DND-41 (cell line): ENCODE data around the gene MAOB.

Source experiments
- ATAC-seq: fragments of 200-7000 bp; cut with Tn5 transposase; 3 replicates; pipeline ENCODE4 v1.9.1; 2021; ENCODE audit warnings: low read depth; ENCODE audit not compliant: insufficient read depth
- DNase-seq: peaks from one replicate; pipeline ENCODE4 v3.0.0-alpha.2; 2020
- H2AFZ ChIP-seq: 2 replicates; pipeline ENCODE4 v1.6.0; 2012; ENCODE audit warnings: low read depth, low read length
- H3K27ac ChIP-seq: 2 replicates; pipeline ENCODE4 v1.5.1; 2012; ENCODE audit warnings: low read length, inconsistent platforms
- H3K27me3 ChIP-seq: fragments of 200-600 bp; sonication (generic); 2 replicates; pipeline ENCODE4 v1.6.0; 2012; ENCODE audit warnings: low read length, mild to moderate bottlenecking, inconsistent platforms; ENCODE audit not compliant: insufficient read depth, poor library complexity
- H3K36me3 ChIP-seq: 2 replicates; pipeline ENCODE4 v1.5.1; 2012; ENCODE audit warnings: low read length, inconsistent platforms; ENCODE audit not compliant: insufficient read depth
- H3K4me1 ChIP-seq: 2 replicates; pipeline ENCODE4 v1.5.1; 2012; ENCODE audit warnings: mild to moderate bottlenecking, low read length; ENCODE audit not compliant: insufficient read depth
- H3K4me2 ChIP-seq: 2 replicates; pipeline ENCODE4 v1.6.0; 2012; ENCODE audit warnings: mild to moderate bottlenecking, moderate library complexity, low read length, inconsistent platforms; ENCODE audit not compliant: insufficient read depth
- H3K4me3 ChIP-seq, 2 experiments: fragments of 200-600 bp in 1 of 2; shearing (Covaris generic) in 1 of 2; 2 replicates each; pipeline ENCODE4 v1.5.1; 2012 to 2016; ENCODE audit warnings: inconsistent platforms in 2 of 2, low read length in 2 of 2, mild to moderate bottlenecking in 2 of 2, low read depth in 1 of 2, moderate library complexity in 1 of 2
- H3K79me2 ChIP-seq: 2 replicates; pipeline ENCODE4 v1.6.0; 2012; ENCODE audit warnings: low read length, inconsistent platforms; ENCODE audit not compliant: insufficient read depth
- H3K9ac ChIP-seq: 2 replicates; pipeline ENCODE4 v1.6.0; 2012; ENCODE audit warnings: low read depth, mild to moderate bottlenecking, inconsistent platforms, low read length, moderate library complexity
- H3K9me3 ChIP-seq: 2 replicates; pipeline ENCODE4 v1.5.1; 2012; ENCODE audit warnings: low read length, moderate library complexity, mild to moderate bottlenecking, inconsistent platforms; ENCODE audit not compliant: insufficient read depth, severe bottlenecking
- H4K20me1 ChIP-seq: 2 replicates; pipeline ENCODE4 v1.6.0; 2012; ENCODE audit warnings: low read length; ENCODE audit not compliant: insufficient read depth
- EZH2 ChIP-seq: IDR thresholded peaks from 3 replicates; pipeline ENCODE4 v1.6.1; 2012; ENCODE audit warnings: borderline replicate concordance, low read depth, mild to moderate bottlenecking, moderate library complexity, low read length, inconsistent platforms; ENCODE audit not compliant: severe bottlenecking
- TF ChIP-seq, protein P1 (sequence below): IDR thresholded peaks from 2 replicates; pipeline ENCODE4 v1.5.1; 2012; ENCODE audit warnings: borderline replicate concordance, low read length, moderate library complexity, mild to moderate bottlenecking; ENCODE audit not compliant: poor library complexity, severe bottlenecking; ENCODE audit errors: extremely low read depth

The MAOB gene

GRCh38 chrX:43720082-43720481, 162.2 kb downstream of the MAOB start:
- no peak overlapping the region for H2AFZ ChIP-seq
- ATAC-seq = no peak
- no peak overlapping the region for H3K4me2 ChIP-seq
- H3K36me3 ChIP-seq = no peaks in the 10 kb centered on the region
- no peaks in the 10 kb centered on the region for H3K79me2 ChIP-seq
- H4K20me1 ChIP-seq = no peaks in the 10 kb centered on the region
- no peaks in the 10 kb centered on the region for H3K9me3 ChIP-seq
- H3K27me3 ChIP-seq = no peaks in the 10 kb centered on the region
- H3K27ac ChIP-seq = no peak overlapping the region
- no peaks in the 10 kb centered on the region for H3K4me1 ChIP-seq
- TF ChIP-seq, protein P1, sequence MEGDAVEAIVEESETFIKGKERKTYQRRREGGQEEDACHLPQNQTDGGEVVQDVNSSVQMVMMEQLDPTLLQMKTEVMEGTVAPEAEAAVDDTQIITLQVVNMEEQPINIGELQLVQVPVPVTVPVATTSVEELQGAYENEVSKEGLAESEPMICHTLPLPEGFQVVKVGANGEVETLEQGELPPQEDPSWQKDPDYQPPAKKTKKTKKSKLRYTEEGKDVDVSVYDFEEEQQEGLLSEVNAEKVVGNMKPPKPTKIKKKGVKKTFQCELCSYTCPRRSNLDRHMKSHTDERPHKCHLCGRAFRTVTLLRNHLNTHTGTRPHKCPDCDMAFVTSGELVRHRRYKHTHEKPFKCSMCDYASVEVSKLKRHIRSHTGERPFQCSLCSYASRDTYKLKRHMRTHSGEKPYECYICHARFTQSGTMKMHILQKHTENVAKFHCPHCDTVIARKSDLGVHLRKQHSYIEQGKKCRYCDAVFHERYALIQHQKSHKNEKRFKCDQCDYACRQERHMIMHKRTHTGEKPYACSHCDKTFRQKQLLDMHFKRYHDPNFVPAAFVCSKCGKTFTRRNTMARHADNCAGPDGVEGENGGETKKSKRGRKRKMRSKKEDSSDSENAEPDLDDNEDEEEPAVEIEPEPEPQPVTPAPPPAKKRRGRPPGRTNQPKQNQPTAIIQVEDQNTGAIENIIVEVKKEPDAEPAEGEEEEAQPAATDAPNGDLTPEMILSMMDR = no peak
- no peak for TF ChIP-seq EZH2
- H3K4me3 ChIP-seq = no peak overlapping the region
- no peak for DNase-seq
- no peak overlapping the region for H3K9ac ChIP-seq

DNA sequence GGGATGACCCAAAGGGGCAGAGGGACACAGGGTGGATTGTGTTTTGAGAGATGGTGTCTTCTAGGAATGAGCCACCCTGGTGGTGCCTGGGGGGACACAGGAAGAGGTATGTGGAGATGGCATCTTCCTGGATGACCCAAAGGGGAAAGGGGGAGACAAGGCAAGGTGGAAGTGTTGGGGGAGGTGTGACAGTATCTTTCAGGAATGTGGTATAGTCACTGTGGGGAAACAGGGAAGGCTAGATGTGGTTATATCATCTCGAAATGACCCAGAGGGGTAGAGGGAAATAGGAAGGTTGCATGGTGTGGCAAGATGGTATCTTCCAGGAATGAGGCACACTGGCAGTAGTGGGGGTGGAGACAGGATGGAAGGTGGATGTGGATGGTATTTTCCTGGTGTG, 163.3 kb downstream of the MAOB start:
- Histone ChIP-seq H3K36me3 (no peaks in the 10 kb centered on the region), H3K9ac (no peak overlapping the region), H3K27ac (no peak overlapping the region), H3K4me3 (no peak overlapping the region), H3K9me3 (no peaks in the 10 kb centered on the region), H2AFZ (no peak overlapping the region), H3K4me1 (no peaks in the 10 kb centered on the region), H4K20me1 (no peaks in the 10 kb centered on the region), H3K27me3 (no peaks in the 10 kb centered on the region), H3K79me2 (no peaks in the 10 kb centered on the region), H3K4me2 (no peak overlapping the region)
- TF ChIP-seq, protein P1 = no peak
- TF ChIP-seq EZH2 = no peak
- DNase-seq (no peak), ATAC-seq (no peak)

DNA sequence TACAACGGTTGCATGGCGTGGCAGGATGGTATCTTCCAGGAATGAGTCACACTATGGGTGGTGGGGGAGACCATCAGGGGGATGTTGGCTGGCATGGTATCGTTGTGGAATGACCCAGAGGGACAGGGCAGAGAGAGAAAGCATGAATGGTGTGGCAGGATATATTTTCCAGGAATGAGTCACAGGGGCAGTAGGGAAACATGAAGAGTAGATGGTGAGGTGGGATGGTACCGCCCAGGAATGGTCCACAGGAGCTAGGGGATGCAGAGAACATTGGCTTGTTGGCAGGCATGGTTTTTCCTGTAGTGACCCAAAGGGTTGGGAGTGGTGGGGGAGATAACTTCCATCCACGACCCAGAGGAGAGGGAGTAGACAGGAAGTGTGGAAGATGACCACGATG, 163.7 kb downstream of the MAOB start:
- Histone ChIP-seq H3K4me2 (no peak overlapping the region), H3K79me2 (no peaks in the 10 kb centered on the region), H3K27me3 (no peaks in the 10 kb centered on the region), H3K9ac (no peak overlapping the region), H2AFZ (no peak overlapping the region), H3K4me1 (no peaks in the 10 kb centered on the region), H3K9me3 (no peaks in the 10 kb centered on the region), H3K27ac (no peak overlapping the region), H3K4me3 (no peak overlapping the region), H4K20me1 (no peaks in the 10 kb centered on the region), H3K36me3 (no peaks in the 10 kb centered on the region)
- ATAC-seq (no peak), DNase-seq (no peak)
- TF ChIP-seq, protein P1 = no peak
- TF ChIP-seq EZH2 = no peak

GRCh38 chrX:43718081-43718480, 164.2 kb downstream of the MAOB start:
- Histone ChIP-seq H3K36me3 (no peaks in the 10 kb centered on the region), H3K27ac (no peak overlapping the region), H3K79me2 (no peaks in the 10 kb centered on the region), H3K9ac (no peak overlapping the region), H3K4me3 (no peak overlapping the region), H2AFZ (no peak overlapping the region), H3K27me3 (no peaks in the 10 kb centered on the region), H3K9me3 (no peaks in the 10 kb centered on the region), H3K4me1 (no peaks in the 10 kb centered on the region), H4K20me1 (no peaks in the 10 kb centered on the region), H3K4me2 (no peak overlapping the region)
- TF ChIP-seq, protein P1 = no peak
- TF ChIP-seq EZH2 = no peak
- ATAC-seq (no peak), DNase-seq (no peak)
